Glomerular visceral epithelial cell (primary cell): ENCODE data around the gene SLC45A1.

Experiments
- DNase-seq: peaks from one replicate; pipeline ENCODE4 v3.0.0-alpha.2; 2016; ENCODE audit errors: extremely low spot score

The SLC45A1 gene

DNA sequence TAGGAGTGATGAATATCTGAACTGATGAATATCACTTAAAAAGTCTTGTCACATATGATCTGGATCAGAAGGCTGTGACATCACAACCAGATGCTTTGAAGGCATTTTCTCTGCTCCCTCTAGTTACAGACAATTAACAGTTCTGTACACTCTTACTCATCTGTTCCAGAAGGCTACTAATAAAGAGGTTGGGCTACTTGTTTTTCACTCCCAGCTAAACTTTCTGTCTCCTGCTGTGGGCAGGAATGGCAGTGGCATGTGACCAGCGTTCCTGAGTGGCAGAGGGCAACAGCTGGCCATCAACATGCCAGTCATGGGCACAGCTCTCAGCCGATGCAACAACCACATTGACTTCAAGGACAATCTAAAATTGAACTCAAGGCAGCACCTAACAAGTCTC is 66.7 kb downstream of the SLC45A1 start:
- DNase-seq, result no peak

DNA sequence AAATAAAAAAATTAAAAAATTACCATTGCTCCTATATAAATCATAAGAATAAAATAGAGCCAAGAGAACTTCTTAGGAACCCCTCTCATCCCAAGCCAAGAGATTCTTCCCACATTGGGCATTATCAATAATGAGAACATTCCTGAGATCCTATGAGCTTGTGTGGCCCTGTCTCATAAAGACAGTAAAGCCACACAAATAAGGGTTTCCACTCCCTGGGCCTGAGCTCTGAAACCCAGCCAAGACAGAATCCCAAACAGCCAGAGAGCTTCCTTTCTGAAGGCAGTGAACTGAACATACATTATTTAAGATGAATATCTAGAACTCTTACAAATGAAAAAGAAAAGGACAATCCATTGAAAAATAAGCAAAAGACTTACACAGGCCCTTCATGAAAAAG is 68.3 kb downstream of the SLC45A1 start:
- DNase-seq, result no peak

DNA sequence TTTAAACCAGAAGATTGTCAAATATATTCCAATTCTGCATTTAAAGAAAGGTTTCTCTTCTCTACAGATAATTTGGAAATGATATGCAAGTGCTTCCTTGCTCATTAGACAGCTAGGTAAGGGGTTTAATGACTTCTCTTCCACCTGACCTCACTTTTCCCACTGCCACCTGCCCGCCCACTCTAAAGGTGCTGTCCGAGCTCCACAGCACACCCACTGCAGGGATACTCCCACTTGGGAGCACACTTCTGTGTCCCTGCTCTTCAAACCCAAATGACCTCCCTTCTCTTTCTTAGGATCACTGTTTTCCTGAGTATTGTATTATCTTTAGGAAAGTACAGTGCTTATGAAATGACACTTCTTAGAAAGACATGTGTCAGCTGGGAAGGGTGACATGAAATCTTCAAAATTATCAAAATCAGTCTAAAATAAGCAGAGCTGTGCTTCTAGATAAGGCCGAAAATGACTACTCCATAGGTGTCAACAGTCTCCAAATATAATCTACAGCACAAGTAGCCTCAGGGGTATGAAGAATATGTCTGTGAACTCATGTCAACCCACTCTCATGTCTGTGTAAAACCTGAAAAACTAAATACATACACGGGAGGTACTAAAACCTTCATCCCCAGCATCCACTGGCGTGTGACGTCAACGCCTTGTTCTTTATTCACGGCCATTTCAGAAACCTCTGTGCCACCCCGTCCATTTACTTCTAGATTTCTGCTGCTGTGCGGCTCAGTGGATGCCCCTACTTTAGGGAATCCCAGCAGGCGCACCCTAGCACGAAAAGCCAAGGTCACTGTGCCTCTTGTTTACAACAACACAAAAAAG is 71.0 kb downstream of the SLC45A1 start:
- no peak for DNase-seq

GRCh38 chr1:8389958-8390535 is 72.1 kb downstream of the SLC45A1 start:
- no peak for DNase-seq

DNA sequence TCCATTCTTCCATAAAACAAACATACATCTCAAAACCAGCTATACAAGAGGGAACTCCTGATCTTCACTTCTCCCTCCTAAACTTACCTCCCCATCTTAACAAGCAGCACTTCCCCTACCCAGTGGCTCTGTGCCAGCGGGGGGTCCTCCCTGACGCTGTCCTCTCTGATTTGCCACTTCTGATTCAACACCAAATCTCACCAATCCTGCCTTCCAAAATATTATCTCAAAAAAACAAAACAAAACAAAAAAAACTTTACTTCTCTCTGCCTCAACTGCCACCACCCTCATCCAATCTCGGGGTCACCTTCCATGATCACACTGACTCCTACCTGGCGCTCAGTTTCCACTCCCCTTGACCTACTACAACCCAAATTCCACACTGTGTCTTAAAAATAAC is 72.8 kb downstream of the SLC45A1 start:
- DNase-seq, result no peak

DNA sequence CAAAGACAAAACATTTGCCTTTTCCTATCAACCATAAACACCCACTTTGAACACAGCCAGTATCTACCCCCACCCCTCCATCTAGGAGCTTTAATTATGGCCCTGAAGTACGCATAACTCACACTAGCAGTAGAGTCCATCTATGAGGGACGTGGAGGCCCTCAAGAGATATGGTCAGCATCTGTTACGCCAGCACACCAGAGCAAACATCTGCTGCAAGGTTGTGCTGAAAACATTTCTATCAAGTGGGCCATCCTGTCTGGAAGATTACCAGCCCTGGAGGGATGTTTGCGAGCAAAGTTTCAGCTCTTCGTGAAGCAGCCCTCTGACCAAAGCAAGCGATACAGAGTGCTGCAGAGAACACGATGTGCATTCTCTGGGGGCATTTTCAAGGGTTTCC is 74.6 kb downstream of the SLC45A1 start:
- DNase-seq, result no peak
